ENCODE measurements around the gene ECI2. TPM values are rescaled to one million over a fixed set of nuclear protein-coding genes. Genes with fewer than 3 reads are reported as not detected.
A peak's percentile ranks its signal among the peaks of the same experiment; 100 is the strongest.

The ECI2 gene
- total RNA-seq, 6 experiments from 2014 or later = 76.4 to 140 (median 111) TPM

- no peak for ATAC-seq
- peaks cover 0 to 28% (median 5%) of the 10 kb centered on the region in 4 donors for H3K4me1 ChIP-seq
- no peaks in the 10 kb centered on the region for H3K27me3 ChIP-seq
- TF ChIP-seq POLR2A (IDR thresholded peaks at IDR 0.05) = no peak
- TF ChIP-seq CTCF (IDR thresholded peaks at IDR 0.05) = no peak
- 25% methylated on average over 1 of the region's 1 CpG for WGBS (ENCODE audit: insufficient coverage, low coverage, low lambda C conversion rate, missing lambda C conversion rate)
- no peak overlapping the region for H3K27ac ChIP-seq
- DNase-seq = no peak
- no peak overlapping the region for H3K4me3 ChIP-seq
- peaks cover 5 to 72% (median 38%) of the 10 kb centered on the region in 4 donors for H3K36me3 ChIP-seq
- intact Hi-C loops (cut with DNase I) = no loop called here
- peaks cover 0 to 2% (median 0%) of the 10 kb centered on the region in 4 donors for H3K9me3 ChIP-seq
Measured at GRCh38 chr6:4128072-4128471, 7.3 kb downstream of the ECI2 start.

- Histone ChIP-seq H3K27me3 (no peaks in the 10 kb centered on the region), H3K9me3 (peaks cover 0 to 2% (median 0%) of the 10 kb centered on the region in 4 donors), H3K36me3 (peaks cover 5 to 87% (median 44%) of the 10 kb centered on the region in 4 donors), H3K4me3 (no peak overlapping the region), H3K4me1 (peaks cover 0 to 11% (median 0%) of the 10 kb centered on the region in 4 donors), H3K27ac (peak overlapping the region in 1 of 3 donors; percentile 65)
- WGBS (ENCODE audit: insufficient coverage, low coverage, low lambda C conversion rate, missing lambda C conversion rate) = 70% methylated on average over 7 of the region's 8 CpGs
- intact Hi-C loops (cut with DNase I) = no loop called here
- ATAC-seq (peak; percentile 31 to 96 (median 66)), DNase-seq (no peak)
- TF ChIP-seq CTCF (IDR thresholded peaks at IDR 0.05) = peak in 2 of 4 donors; percentile 41 to 62
- TF ChIP-seq POLR2A (IDR thresholded peaks at IDR 0.05) = no peak
Measured at GRCh38 chr6:4125933-4126864, 9.2 kb downstream of the ECI2 start.

GRCh38 chr6:4125500-4125899, 9.9 kb downstream of the ECI2 start:
- Histone ChIP-seq H3K4me3 (no peak overlapping the region), H3K36me3 (peaks cover 5 to 92% (median 48%) of the 10 kb centered on the region in 4 donors), H3K4me1 (peaks cover 0 to 4% (median 0%) of the 10 kb centered on the region in 4 donors), H3K9me3 (peaks cover 0 to 2% (median 0%) of the 10 kb centered on the region in 4 donors), H3K27ac (no peak overlapping the region), H3K27me3 (no peaks in the 10 kb centered on the region)
- no peak for DNase-seq
- ATAC-seq = no peak
- WGBS (ENCODE audit: insufficient coverage, low coverage, low lambda C conversion rate, missing lambda C conversion rate) = 95% methylated on average over 3 of the region's 5 CpGs
- intact Hi-C loops (cut with DNase I) = no loop called here
- TF ChIP-seq POLR2A (IDR thresholded peaks at IDR 0.05) (no peak), CTCF (IDR thresholded peaks at IDR 0.05) (no peak)

GRCh38 chr6:4124351-4124750, 11.0 kb downstream of the ECI2 start:
- Histone ChIP-seq H3K27me3 (no peaks in the 10 kb centered on the region), H3K4me3 (no peak overlapping the region), H3K27ac (no peak overlapping the region), H3K36me3 (peaks cover 0 to 92% (median 47%) of the 10 kb centered on the region in 4 donors), H3K4me1 (no peaks in the 10 kb centered on the region), H3K9me3 (peaks cover 0 to 2% (median 0%) of the 10 kb centered on the region in 4 donors)
- TF ChIP-seq POLR2A (IDR thresholded peaks at IDR 0.05) = no peak
- TF ChIP-seq CTCF (IDR thresholded peaks at IDR 0.05) = no peak
- ATAC-seq (no peak), DNase-seq (no peak)
- 16% methylated on average over 1 of the region's 1 CpG for WGBS (ENCODE audit: insufficient coverage, low coverage, low lambda C conversion rate, missing lambda C conversion rate)
- intact Hi-C loops (cut with DNase I) = no loop called here
